HCT116 (cell line): Measurements from ENCODE around the gene SLC38A8. TPM values are rescaled to one million over a fixed set of nuclear protein-coding genes. Genes with fewer than 3 reads are reported as not detected.

Experiments used
- ATAC-seq: fragments of 200-7000 bp; cut with Tn5 transposase; 2 replicates; pipeline ENCODE4 v1.9.1; 2020; ENCODE audit warnings: mild to moderate bottlenecking, moderate library complexity
- BruUV-seq: library from RNA; stranded (reverse); fragments of 400-500 nt; replicated peaks from 2 replicates; lab custom pipeline; 2021; lab: Mats Ljungman, UMichigan
- CTCF ChIA-PET: fragments of 300-600 bp; sonication (Branson Sonifier 250); formaldehyde crosslinking; loops from one replicate; lab custom pipeline; 2021; ENCODE audit warnings: antibody characterized with exemption; lab: Charles Lee
- POLR2A ChIA-PET: fragments of 300-600, 350-600 bp; sonication (Branson Sonifier 250); formaldehyde crosslinking; loops from one replicate; lab custom pipeline; 2021; ENCODE audit warnings: antibody characterized with exemption; lab: Charles Lee
- RAD21 ChIA-PET, 2 experiments: fragments of 300-600 bp; sonication (Branson Sonifier 250); formaldehyde crosslinking; loops; one replicate each; lab custom pipeline; 2023; ENCODE audit warnings: low total read pairs in 2 of 2; ENCODE audit not compliant: uncharacterized antibody in 2 of 2, unreplicated experiment in 2 of 2, low non-redundant PET in 1 of 2; lab: Charles Lee
- DNase-seq: peaks from one replicate; pipeline ENCODE4 v3.0.0-alpha.2; 2010; ENCODE audit warnings: low read depth, low spot score
- H2AFZ ChIP-seq: fragments of 200-600 bp; shearing (Covaris generic), sonication (generic); 2 replicates; pipeline ENCODE4 v1.6.1; 2017; ENCODE audit warnings: low read depth, mixed run types, mixed read lengths, antibody characterized with exemption, low read length; ENCODE audit not compliant: poor library complexity, severe bottlenecking
- H3K27ac ChIP-seq: 2 replicates; pipeline ENCODE4 v1.5.1; 2012; ENCODE audit warnings: low read depth, low read length
- H3K27me3 ChIP-seq: fragments of 200-600 bp; sonication (generic); 2 replicates; pipeline ENCODE4 v1.6.1; 2016; ENCODE audit warnings: mixed run types, low read length, mixed read lengths; ENCODE audit not compliant: insufficient read depth
- H3K36me3 ChIP-seq, 2 experiments: fragments of 200-500 bp in 1 of 2; fragments of 200-600 bp in 1 of 2; sonication (Bioruptor generic) in 1 of 2; sonication (generic) in 1 of 2; 2 replicates each; pipeline versions ENCODE4 v1.5.1 to v1.6.1; 2014 to 2016; ENCODE audit warnings: low read length in 2 of 2, inconsistent platforms in 1 of 2, mixed read lengths in 1 of 2, mixed run types in 1 of 2; ENCODE audit not compliant: insufficient read depth in 2 of 2, control insufficient read depth in 1 of 2
- H3K4me1 ChIP-seq, 2 experiments: fragments of 200-600 bp in 1 of 2; sonication (generic) in 1 of 2; 2 replicates each; pipeline versions ENCODE4 v1.5.1 to v1.6.1; 2012 to 2017; ENCODE audit warnings: low read length in 2 of 2, inconsistent platforms in 1 of 2, mild to moderate bottlenecking in 1 of 2, mixed read lengths in 1 of 2, mixed run types in 1 of 2, moderate library complexity in 1 of 2; ENCODE audit not compliant: insufficient read depth in 2 of 2, control insufficient read depth in 1 of 2
- H3K4me2 ChIP-seq: fragments of 200-600 bp; sonication (generic); 2 replicates; pipeline ENCODE4 v1.6.1; 2017; ENCODE audit warnings: mixed run types, low read length, mixed read lengths
- H3K4me3 ChIP-seq, 2 experiments: fragments of 200-600 bp in 1 of 2; sonication (generic) in 1 of 2; replicated peaks in 1 of 2; 2 replicates each; pipeline ENCODE4 v1.5.1; 2011 to 2016; ENCODE audit warnings: low read length in 2 of 2, control low read depth in 1 of 2, low read depth in 1 of 2, mild to moderate bottlenecking in 1 of 2, mixed read lengths in 1 of 2, mixed run types in 1 of 2
- H3K79me2 ChIP-seq: fragments of 200-600 bp; sonication (generic); 2 replicates; pipeline ENCODE4 v1.6.1; 2017; ENCODE audit warnings: mild to moderate bottlenecking, mixed run types, low read length, moderate library complexity, mixed read lengths; ENCODE audit not compliant: insufficient read depth
- H3K9ac ChIP-seq: fragments of 200-600 bp; sonication (generic); 2 replicates; pipeline ENCODE4 v1.6.1; 2016; ENCODE audit warnings: low read length, mixed read lengths
- H3K9me2 ChIP-seq: fragments of 200-600 bp; sonication (generic), shearing (Covaris generic); 2 replicates; pipeline ENCODE4 v1.6.1; 2017; ENCODE audit warnings: mixed run types, mild to moderate bottlenecking, moderate library complexity; ENCODE audit not compliant: insufficient read depth
- H3K9me3 ChIP-seq, 2 experiments: fragments of 200-500 bp in 1 of 2; fragments of 200-600 bp in 1 of 2; sonication (Bioruptor generic) in 1 of 2; sonication (generic) in 1 of 2; 2 replicates each; pipeline ENCODE4 v1.6.1; 2014 to 2017; ENCODE audit warnings: low read length in 2 of 2, mixed read lengths in 2 of 2, inconsistent platforms in 1 of 2, low read depth in 1 of 2, mild to moderate bottlenecking in 1 of 2, mixed run types in 1 of 2, moderate library complexity in 1 of 2; ENCODE audit not compliant: control insufficient read depth in 1 of 2, insufficient read depth in 1 of 2
- H4K20me1 ChIP-seq: fragments of 200-600 bp; sonication (generic), shearing (Covaris generic); 2 replicates; pipeline ENCODE4 v1.6.1; 2017; ENCODE audit warnings: mixed run types, mild to moderate bottlenecking, moderate library complexity; ENCODE audit not compliant: insufficient read depth
- CBX3 ChIP-seq: IDR thresholded peaks from 2 replicates; pipeline ENCODE4 v1.6.1; 2012; ENCODE audit warnings: low read depth
- JUND ChIP-seq: IDR thresholded peaks from 2 replicates; pipeline ENCODE4 v1.6.1; 2012
- REST ChIP-seq: IDR thresholded peaks from 2 replicates; pipeline ENCODE4 v1.6.1; 2012; ENCODE audit warnings: low read depth
- intact Hi-C: fragments of 100-400 bp; cut with micrococcal nuclease; formaldehyde crosslinking; loops from 2 replicates; pipeline ENCODE4 v1.10.0; 2022
- total RNA-seq: library from RNA; stranded (reverse); gene quantifications from one replicate; pipeline ENCODE4 v1.2.1, GENCODE V29; 2021; ENCODE audit not compliant: unreplicated experiment

The SLC38A8 gene
- total RNA-seq, 1 experiment from 2014 or later: not detected

DNA sequence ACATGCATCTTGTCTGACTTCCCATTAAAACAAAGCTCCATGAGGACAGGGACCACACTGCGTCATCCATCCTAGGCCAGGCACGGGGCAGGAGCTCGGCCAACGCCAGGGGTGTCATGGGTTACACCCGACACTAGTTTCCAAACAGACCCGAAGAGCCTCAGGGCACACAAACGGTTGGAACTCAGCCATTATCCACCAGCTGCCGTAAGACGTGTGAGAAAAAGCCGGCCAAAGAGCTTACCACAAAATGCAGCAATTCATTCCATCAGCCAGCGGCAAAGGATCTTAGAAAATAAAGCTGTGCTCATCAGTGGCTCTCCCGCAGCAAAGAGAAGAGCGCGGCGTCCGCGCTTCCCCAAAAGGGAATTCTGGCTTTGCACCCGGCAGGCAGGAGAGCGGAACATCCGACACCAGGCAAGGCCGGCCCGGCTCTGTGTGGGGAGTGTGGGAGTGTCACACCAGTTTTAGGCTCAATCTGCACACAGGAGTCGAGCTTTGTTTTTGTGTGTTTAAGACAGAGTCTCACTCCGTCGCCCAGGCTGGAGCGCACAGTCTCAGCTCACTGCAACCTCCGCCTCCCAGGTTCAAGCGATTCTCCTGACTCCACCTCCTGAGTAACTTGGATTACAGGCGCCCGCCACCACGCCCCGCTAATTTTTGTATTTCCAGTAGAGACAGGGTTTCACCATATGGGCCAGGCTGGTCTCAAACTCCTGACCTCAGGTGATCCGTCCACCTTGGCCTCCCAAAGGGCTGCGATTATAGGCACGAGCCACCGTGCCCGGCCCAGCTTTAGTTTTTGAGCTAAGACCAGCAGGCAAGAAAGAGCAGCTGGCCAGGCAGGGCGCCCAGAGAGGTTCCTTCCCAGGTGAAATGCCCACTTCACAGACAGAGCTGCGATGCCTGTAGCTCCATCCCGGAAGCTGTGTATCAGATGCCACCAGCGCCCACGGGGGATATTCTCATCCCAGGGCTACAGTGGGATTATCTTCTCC is 1.5 kb downstream of the SLC38A8 start:
- no peak for TF ChIP-seq REST
- TF ChIP-seq CBX3: no peak
- TF ChIP-seq JUND: no peak
- H3K27me3 ChIP-seq: no peaks in the 10 kb centered on the region; the same call in 1 of the 2 replicates
- no peaks in the 10 kb centered on the region for H3K9me2 ChIP-seq
- no peak overlapping the region for H3K4me2 ChIP-seq
- DNase-seq (no peak), ATAC-seq (no peak)
- ChIA-PET POLR2A (interaction anchor here (2.0 kb wide), 1 partner anchor 27 kb away, joined by 7 read pairs; no protein-coding TSS in a partner anchor), CTCF (interaction anchor here (0.9 to 1.5 kb wide), 2 partner anchors 27 to 87 kb away, joined by 3 read pairs; no protein-coding TSS in a partner anchor), RAD21 (no interaction called here)
- H4K20me1 ChIP-seq: no peaks in the 10 kb centered on the region
- BruUV-seq: no TSS peak
- H3K79me2 ChIP-seq: no peaks in the 10 kb centered on the region
- H3K27ac ChIP-seq: no peak overlapping the region
- H3K36me3 ChIP-seq: no peaks in the 10 kb centered on the region
- H3K9me3 ChIP-seq: peaks cover 0 to 5% of the 10 kb centered on the region in 2 experiments; a peak in 1 of 4 replicates
- peaks cover 2 to 5% of the 10 kb centered on the region in 2 experiments; a peak in 1 of 4 replicates for H3K4me1 ChIP-seq
- no peak overlapping the region for H3K9ac ChIP-seq
- no peak overlapping the region for H2AFZ ChIP-seq
- intact Hi-C loops: no loop called here
- H3K4me3 ChIP-seq: no peak overlapping the region
